Body of pancreas (tissue), 4 donors: ENCODE results near the gene JAGN1.
A peak's percentile ranks its signal among the peaks of the same experiment; 100 is the strongest.
"Not testable (repeated sequence)": the region's sequence is repeated elsewhere in the genome, so short reads cannot be mapped to it uniquely, and the experiment has no call there.

Experiments
- POLR2A ChIP-seq, 3 donors: fragments of 450-650 bp; IDR thresholded peaks; one replicate each; pipeline ENCODE4 v1.6.1; 2016; ENCODE audit warnings: antibody characterized with exemption in 3 of 3, mild to moderate bottlenecking in 2 of 3
- TF ChIP-seq, protein P1 (sequence below), 7 experiments: fragments of 450-650 bp in 4 of 7; fragments of 200-600 bp in 3 of 7; sonication (generic) in 3 of 7; IDR thresholded peaks; one replicate each; pipeline ENCODE4 v1.5.1; 2016 to 2019; ENCODE audit warnings: antibody characterized with exemption in 7 of 7

DNA sequence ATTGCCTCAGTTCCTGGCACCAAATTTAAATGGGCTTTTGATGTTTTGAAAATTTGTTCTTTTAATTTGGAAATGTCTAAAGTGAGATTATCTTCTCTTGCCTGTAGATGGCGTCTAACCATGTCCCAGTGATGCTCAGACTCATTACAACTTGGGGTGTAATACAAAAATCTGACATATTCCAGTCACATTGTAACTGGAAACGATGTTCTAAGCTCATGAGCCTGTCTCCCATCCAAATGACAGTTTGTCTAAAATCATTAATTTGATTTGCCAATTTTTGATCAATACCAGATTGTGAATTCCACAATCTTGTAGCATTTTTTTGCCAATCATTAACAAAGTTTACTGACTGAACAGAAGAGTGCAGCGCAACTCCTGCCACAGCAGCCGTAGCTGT is 41.5 kb upstream of the JAGN1 start:
- TF ChIP-seq, protein P1, sequence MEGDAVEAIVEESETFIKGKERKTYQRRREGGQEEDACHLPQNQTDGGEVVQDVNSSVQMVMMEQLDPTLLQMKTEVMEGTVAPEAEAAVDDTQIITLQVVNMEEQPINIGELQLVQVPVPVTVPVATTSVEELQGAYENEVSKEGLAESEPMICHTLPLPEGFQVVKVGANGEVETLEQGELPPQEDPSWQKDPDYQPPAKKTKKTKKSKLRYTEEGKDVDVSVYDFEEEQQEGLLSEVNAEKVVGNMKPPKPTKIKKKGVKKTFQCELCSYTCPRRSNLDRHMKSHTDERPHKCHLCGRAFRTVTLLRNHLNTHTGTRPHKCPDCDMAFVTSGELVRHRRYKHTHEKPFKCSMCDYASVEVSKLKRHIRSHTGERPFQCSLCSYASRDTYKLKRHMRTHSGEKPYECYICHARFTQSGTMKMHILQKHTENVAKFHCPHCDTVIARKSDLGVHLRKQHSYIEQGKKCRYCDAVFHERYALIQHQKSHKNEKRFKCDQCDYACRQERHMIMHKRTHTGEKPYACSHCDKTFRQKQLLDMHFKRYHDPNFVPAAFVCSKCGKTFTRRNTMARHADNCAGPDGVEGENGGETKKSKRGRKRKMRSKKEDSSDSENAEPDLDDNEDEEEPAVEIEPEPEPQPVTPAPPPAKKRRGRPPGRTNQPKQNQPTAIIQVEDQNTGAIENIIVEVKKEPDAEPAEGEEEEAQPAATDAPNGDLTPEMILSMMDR (IDR thresholded peaks at IDR 0.05): peak; percentile 33 to 62 (median 60)
- not testable (repeated sequence) for TF ChIP-seq POLR2A (IDR thresholded peaks at IDR 0.05)
